PFSK-1 (cell line): ENCODE data around the gene ILK.

Experiments
- FOXP2 ChIP-seq: optimal IDR thresholded peaks from 2 replicates; pipeline ENCODE3; 2011; ENCODE audit warnings: borderline replicate concordance, control low read depth, inconsistent platforms; ENCODE audit not compliant: insufficient read depth; ENCODE audit errors: extremely low read length, extremely low read depth
- POLR2AphosphoS5 ChIP-seq: IDR thresholded peaks from 2 replicates; pipeline ENCODE4 v1.6.1; 2012; ENCODE audit warnings: low read depth, mild to moderate bottlenecking, control low read depth, low read length, moderate library complexity
- SIN3A ChIP-seq: IDR thresholded peaks from 2 replicates; pipeline ENCODE4 v1.6.1; 2012; ENCODE audit warnings: mild to moderate bottlenecking, low read length, moderate library complexity, borderline replicate concordance; ENCODE audit not compliant: insufficient read depth
- TAF1 ChIP-seq: IDR thresholded peaks from 2 replicates; pipeline ENCODE4 v1.6.1; 2012; ENCODE audit warnings: low read length, control low read depth, borderline replicate concordance; ENCODE audit not compliant: insufficient read depth
- TF ChIP-seq, protein P1 (sequence below), 2 experiments: IDR thresholded peaks; 2 replicates each; pipeline versions ENCODE4 v1.6.1 to v1.8.0; 2011 to 2012; ENCODE audit warnings: low read depth in 2 of 2, low read length in 2 of 2, control low read depth in 1 of 2, inconsistent platforms in 1 of 2, mild to moderate bottlenecking in 1 of 2, moderate library complexity in 1 of 2; ENCODE audit not compliant: insufficient read depth in 1 of 2

The ILK gene

DNA sequence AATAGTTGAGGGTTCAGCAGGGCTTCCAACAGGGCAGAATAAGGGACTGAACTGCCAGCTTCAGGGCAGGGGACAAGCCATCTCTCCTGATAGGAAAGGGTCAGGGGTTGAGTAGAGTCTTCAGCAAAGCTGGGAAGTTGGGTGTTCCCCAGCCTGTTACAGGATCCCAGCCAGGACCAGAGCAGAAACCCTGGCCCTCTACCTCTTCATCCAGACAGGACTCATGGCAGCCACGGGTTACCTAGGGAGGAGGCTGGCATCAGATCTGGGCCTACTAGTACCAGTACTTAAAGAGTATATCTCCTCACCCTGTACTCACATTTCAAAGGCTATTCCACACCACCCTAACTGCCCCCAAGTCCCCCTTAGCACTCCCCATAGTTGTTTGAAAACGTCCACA, 10.9 kb downstream of the ILK start:
- TF ChIP-seq, protein P1, sequence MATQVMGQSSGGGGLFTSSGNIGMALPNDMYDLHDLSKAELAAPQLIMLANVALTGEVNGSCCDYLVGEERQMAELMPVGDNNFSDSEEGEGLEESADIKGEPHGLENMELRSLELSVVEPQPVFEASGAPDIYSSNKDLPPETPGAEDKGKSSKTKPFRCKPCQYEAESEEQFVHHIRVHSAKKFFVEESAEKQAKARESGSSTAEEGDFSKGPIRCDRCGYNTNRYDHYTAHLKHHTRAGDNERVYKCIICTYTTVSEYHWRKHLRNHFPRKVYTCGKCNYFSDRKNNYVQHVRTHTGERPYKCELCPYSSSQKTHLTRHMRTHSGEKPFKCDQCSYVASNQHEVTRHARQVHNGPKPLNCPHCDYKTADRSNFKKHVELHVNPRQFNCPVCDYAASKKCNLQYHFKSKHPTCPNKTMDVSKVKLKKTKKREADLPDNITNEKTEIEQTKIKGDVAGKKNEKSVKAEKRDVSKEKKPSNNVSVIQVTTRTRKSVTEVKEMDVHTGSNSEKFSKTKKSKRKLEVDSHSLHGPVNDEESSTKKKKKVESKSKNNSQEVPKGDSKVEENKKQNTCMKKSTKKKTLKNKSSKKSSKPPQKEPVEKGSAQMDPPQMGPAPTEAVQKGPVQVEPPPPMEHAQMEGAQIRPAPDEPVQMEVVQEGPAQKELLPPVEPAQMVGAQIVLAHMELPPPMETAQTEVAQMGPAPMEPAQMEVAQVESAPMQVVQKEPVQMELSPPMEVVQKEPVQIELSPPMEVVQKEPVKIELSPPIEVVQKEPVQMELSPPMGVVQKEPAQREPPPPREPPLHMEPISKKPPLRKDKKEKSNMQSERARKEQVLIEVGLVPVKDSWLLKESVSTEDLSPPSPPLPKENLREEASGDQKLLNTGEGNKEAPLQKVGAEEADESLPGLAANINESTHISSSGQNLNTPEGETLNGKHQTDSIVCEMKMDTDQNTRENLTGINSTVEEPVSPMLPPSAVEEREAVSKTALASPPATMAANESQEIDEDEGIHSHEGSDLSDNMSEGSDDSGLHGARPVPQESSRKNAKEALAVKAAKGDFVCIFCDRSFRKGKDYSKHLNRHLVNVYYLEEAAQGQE (IDR thresholded peaks at IDR 0.05; ENCODE audit: insufficient read depth in 1 of 2, low read depth in 2 of 2, low read length in 2 of 2) = no peak

DNA sequence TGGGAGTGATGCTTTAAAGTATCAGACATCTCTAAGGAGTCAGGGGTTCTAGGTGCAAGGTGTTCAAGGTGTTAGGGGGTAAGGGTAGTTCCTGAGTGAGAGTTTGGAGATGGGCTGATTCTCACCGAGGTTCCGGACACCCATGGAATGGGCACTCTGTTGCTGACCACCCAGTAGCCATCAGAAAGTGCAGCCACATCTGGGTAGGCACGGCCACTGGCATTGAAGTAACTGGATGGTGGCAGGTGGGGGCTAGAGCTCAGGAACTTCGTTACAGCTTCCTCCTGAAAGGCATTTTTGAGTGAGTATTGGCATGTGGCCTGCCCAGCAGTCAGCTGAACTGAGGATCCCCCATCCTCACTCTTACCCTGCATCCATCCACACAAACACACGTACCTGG, 11.5 kb downstream of the ILK start:
- TF ChIP-seq TAF1 (no peak), FOXP2 (no peak), SIN3A (no peak), POLR2AphosphoS5 (no peak)
- TF ChIP-seq, protein P1 (IDR thresholded peaks at IDR 0.05; ENCODE audit: insufficient read depth in 1 of 2, low read depth in 2 of 2, low read length in 2 of 2) = no peak

DNA sequence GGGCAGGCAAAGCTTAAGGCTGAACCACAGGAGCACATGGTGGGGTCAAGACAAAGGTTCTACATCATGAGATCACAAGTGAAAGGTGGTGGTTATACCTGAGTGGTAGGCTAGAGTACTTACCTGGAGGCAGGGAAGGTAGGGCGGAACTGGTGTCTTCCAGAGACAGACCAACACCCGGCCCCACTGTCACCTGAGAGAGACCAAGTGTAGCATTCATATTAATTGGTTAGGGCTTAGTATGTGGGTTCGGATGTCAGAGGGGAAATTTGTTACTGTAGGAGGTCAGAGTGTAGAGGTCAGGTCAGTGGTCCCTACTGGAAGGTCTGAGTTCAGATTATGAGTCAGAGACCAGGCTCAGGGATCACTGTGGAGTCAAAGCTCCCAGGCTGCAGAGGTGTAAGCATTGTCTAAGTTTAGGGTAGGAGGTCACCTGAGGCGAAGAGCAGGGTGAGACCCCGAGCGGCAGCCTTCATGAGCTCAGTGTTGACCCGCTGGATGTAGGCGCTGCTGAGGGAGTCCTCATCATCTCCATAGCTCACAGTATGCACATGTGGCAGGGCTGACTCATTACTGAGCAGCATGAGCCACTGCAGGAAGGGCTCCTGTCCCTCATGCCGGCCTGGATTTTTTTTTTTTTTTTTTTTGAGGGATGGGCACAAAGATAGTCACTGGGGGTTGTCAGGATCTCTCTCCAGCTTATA, 12.5 kb downstream of the ILK start:
- no peak for TF ChIP-seq TAF1
- TF ChIP-seq, protein P1 (IDR thresholded peaks at IDR 0.05; ENCODE audit: insufficient read depth in 1 of 2, low read depth in 2 of 2, low read length in 2 of 2) = no peak
- TF ChIP-seq POLR2AphosphoS5 = no peak
- TF ChIP-seq FOXP2 = no peak

DNA sequence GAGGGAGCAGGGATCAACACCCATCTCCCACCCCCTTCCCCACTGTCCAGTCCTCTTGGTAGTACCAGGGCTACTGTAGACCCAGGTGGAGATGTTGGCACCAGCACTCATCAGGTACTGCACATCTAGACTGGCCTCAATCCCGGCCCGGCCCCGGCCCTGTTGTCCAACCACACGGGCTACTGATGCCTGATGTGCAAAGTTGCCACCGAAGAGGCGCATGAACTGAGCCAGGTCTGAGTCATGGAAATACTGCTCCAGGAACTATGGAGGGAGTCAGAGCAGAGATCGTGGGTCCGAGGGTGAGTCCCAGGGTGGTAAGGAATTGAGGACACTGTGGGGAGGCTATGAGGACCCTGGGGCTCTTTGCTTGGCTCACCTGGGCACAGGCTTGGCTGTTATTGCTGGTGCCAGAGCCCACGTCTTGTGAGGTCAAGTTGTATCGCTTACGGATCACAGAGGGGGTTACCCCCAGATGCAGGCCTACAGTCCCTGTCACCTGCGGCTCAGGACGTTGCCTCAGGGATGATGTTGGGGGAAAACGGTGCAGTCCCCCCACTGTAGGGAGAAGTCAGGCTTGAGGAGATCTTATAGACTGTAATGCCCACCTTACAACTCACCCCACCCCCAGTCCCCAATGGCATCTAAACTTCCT, 13.1 kb downstream of the ILK start:
- TF ChIP-seq FOXP2 (no peak), SIN3A (no peak), POLR2AphosphoS5 (no peak), TAF1 (no peak)
- TF ChIP-seq, protein P1 (IDR thresholded peaks at IDR 0.05; ENCODE audit: insufficient read depth in 1 of 2, low read depth in 2 of 2, low read length in 2 of 2) = no peak

DNA sequence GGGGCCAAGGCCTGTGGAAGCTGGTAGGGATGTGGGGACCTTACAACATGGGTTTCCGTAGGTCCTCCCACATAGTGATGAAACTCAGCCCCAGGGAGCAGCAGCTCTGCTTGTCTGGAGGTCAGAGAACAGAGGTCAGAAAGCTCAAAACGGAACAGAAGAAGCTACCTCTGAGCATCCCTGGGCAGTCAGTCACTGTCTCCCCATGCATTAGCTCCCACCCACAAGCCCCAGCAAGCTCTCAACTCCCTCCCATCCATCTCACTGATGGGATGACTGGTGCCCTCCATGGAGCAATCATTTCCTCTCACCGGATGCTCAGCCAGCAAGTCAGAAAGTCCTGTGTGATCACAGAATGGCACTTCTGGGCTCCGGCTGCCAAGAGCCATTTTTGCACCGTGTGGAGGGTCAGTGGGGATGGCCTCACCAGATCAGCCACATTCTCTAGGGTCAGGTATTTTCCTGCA, 13.8 kb downstream of the ILK start:
- TF ChIP-seq POLR2AphosphoS5 (no peak), SIN3A (no peak), FOXP2 (no peak), TAF1 (no peak)
- TF ChIP-seq, protein P1 (IDR thresholded peaks at IDR 0.05; ENCODE audit: insufficient read depth in 1 of 2, low read depth in 2 of 2, low read length in 2 of 2) = no peak
